Memory B cell (primary cell): ENCODE results near the gene PSRC1.
"Not testable (repeated sequence)": the region's sequence is repeated elsewhere in the genome, so short reads cannot be mapped to it uniquely, and the experiment has no call there.

Experiments used
- ATAC-seq: fragments of 150-1000 bp; cut with Tn5 transposase; 2 replicates; pipeline ENCODE4 v1.10.0; 2021; ENCODE audit warnings: low read depth, mild to moderate bottlenecking, moderate library complexity
- DNase-seq, 2 donors: peaks; one replicate each; pipeline ENCODE4 v3.0.0; 2022; ENCODE audit warnings: low spot score in 2 of 2
- H3K27ac Mint-ChIP-seq: one replicate; pipeline ENCODE4 v1.8.0; 2022; ENCODE audit warnings: mild to moderate bottlenecking, moderate library complexity, mixed read lengths
- H3K27me3 Mint-ChIP-seq: one replicate; pipeline ENCODE4 v1.8.0; 2022; ENCODE audit warnings: mixed read lengths
- H3K36me3 Mint-ChIP-seq: one replicate; pipeline ENCODE4 v1.8.0; 2022; ENCODE audit warnings: mild to moderate bottlenecking, mixed read lengths
- H3K4me1 Mint-ChIP-seq: one replicate; pipeline ENCODE4 v1.8.0; 2022; ENCODE audit warnings: mixed read lengths
- H3K4me3 Mint-ChIP-seq: one replicate; pipeline ENCODE4 v1.8.0; 2022; ENCODE audit warnings: mild to moderate bottlenecking, moderate library complexity, mixed read lengths
- H3K9me3 Mint-ChIP-seq: one replicate; pipeline ENCODE4 v1.8.0; 2022; ENCODE audit warnings: mixed read lengths

PSRC1 gene

DNA sequence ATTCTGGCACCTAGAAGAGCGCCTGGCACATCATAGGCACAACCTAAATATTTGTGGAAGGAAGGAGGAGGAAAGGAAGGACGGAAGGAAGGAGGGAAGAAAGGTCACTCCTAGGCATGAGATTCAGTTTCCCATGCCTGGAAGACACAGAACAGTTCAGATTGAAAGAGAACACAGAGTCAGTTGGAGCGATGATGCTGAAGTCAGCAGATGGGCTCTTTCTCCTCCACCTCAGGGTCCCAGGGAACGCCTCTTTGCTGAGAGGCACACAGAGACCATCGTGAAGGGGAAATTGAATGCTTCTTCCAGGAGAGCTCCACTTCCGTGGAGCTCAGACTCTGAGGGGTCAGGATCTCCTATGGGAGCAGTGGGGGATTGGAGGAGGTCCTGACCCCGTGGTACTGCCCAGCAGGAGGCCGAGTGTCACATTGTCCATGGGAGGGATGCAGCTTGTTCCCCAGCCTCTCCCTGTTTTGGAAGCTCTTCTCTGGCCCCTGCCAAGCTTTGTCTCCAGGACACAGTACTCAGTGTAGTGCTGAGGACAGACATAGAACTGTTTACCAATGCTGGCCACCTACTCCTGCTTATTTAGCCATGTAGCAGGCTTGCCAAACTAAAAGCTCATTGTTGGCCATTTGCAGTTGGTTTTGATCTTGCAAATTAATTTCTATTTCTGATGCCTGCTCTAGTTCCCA, 21.4 kb upstream of the PSRC1 start:
- no peaks in the 10 kb centered on the region for H3K36me3 Mint-ChIP-seq
- H3K9me3 Mint-ChIP-seq: no peaks in the 10 kb centered on the region
- no peak overlapping the region for H3K27ac Mint-ChIP-seq
- DNase-seq (no peak), ATAC-seq (no peak)
- peaks cover 4% of the 10 kb centered on the region for H3K27me3 Mint-ChIP-seq
- no peak overlapping the region for H3K4me3 Mint-ChIP-seq
- peaks cover 6% of the 10 kb centered on the region for H3K4me1 Mint-ChIP-seq

DNA sequence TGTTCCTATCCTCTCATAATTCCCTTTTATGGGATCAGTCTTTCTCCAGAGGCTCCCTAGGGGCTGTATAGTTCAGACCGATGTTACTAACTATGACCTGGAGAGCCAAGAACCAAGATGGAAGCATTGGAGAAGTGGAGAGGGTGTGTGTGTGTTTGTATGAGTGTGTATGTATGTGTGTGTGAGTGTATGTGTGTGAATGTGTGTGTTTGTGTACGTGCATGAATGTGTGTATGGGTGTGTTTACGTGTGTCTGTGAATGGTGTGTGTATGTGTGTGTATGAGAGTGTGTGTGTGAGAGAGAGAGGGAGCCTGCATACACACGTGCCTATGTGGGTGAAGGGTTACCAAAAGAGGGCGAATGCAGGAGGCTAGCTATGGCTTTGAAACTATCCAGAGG, 18.9 kb upstream of the PSRC1 start:
- Mint-ChIP-seq H3K27ac (no peak overlapping the region), H3K27me3 (peaks cover 10% of the 10 kb centered on the region), H3K36me3 (no peaks in the 10 kb centered on the region), H3K9me3 (no peaks in the 10 kb centered on the region), H3K4me1 (peaks cover 6% of the 10 kb centered on the region), H3K4me3 (no peak overlapping the region)
- DNase-seq (no peak), ATAC-seq (no peak)

DNA sequence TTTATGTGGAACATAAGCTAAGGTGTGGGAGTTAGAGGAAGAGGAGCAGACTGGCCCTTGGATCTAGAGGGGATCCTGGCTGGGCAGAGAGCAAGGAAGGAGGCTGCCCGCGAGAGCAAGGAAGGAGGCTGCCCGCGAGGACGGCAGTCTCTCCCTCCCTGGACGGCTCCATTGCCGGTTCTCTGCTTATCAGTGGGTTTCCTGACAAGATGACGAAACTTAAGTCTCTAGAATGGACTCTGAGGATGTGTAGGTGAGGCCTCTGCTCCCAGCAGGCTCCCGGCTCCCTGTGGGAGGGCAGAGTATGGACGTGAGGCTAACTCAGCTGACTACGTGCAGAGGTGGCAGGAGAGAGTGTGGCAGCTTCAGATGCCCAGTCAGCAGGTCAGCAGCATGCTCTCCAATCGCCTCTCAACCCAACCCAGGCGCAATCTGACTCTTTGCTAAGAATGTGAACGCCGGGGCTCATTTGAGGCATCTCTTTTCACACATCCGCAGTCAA, 17.8 kb upstream of the PSRC1 start:
- no peak overlapping the region for H3K27ac Mint-ChIP-seq
- H3K9me3 Mint-ChIP-seq: no peaks in the 10 kb centered on the region
- H3K4me3 Mint-ChIP-seq: no peak overlapping the region
- H3K36me3 Mint-ChIP-seq: no peaks in the 10 kb centered on the region
- H3K4me1 Mint-ChIP-seq: peaks cover 7% of the 10 kb centered on the region
- H3K27me3 Mint-ChIP-seq: peaks cover 10% of the 10 kb centered on the region
- DNase-seq (no peak), ATAC-seq (no peak)

DNA sequence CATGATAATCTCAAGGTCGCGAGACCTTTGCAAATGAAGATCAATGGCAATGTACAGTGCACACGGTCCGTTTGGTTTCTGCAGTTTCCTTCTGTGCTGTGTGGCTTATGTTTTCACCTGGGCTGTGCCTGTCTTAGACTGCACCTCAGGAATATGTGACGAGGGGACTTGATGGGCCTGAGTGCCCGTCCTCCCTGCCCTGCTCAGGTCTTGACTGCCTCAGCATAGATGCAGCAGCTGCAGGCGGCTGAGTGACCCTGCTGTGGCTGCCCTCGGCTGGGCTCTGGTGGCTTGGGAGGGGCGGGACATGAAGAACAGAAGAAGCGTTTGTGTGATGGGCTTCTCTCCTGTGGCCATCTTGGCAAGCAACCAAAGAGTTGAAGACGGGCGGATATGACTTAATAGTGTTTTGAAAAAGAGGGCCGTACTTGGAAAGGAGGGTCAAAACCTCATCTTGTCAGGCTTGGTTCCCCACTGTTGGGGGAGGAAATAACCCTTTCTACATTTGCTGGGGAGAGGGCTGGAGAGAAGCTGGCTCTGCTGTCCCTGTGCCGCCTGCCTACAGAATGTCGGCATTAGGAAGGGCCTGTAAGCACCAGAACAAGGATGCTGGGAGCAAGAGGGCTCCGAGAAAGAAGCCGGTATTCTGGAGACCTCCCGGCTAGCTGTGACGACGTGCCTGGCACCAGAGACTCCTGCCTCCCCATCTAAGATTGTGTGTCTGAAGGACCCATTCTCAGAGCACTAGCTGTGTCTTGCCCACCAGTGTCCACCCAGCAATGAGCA, 16.8 kb upstream of the PSRC1 start:
- ATAC-seq (no peak), DNase-seq (no peak)
- Mint-ChIP-seq H3K36me3 (no peaks in the 10 kb centered on the region), H3K27me3 (peaks cover 10% of the 10 kb centered on the region), H3K4me1 (peaks cover 14% of the 10 kb centered on the region), H3K9me3 (no peaks in the 10 kb centered on the region), H3K27ac (no peak overlapping the region), H3K4me3 (no peak overlapping the region)

DNA sequence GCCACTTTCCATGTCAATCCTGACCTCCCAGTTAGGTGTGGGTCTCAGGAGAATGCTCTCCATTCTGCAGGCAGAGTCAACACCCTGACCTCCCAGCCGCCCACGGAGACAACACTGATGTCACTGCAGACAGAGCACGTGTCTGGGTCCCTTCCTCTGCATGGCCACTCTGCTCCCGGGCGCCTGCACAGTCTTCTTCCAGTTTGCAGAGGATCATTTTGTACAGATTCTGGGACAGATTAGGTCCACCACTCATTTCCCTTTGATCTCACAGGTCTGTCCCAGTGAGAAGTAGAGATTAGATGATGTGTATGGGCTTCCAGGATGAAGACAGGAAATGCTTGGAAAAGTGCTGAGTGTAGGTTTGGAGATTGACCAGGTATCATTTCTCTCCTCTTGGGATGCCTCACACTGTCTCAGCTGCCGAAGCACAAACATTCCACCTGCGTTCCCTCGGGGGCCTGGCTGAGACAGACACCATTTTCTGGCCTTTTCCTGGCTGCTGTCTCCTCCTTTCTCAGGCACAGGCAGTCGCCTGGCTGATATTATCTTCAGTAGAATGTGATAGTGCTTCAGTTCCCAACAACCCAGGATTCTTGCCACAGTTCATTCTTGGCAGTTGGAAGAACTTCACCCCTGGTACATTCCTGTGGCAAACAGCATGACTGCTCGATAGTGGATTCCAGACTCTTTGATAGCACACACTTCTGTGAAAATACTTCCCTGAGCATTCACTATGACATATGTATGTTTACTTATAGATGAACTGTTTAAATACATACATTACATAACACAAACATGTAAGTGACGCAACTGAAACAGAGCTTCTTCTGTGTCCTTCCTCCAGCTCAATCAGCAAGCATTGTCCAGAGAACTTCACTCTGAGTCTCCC, 16.0 kb upstream of the PSRC1 start:
- no peak overlapping the region for H3K27ac Mint-ChIP-seq
- DNase-seq (no peak), ATAC-seq (no peak)
- H3K4me1 Mint-ChIP-seq: peaks cover 20% of the 10 kb centered on the region
- no peak overlapping the region for H3K4me3 Mint-ChIP-seq
- no peaks in the 10 kb centered on the region for H3K9me3 Mint-ChIP-seq
- H3K36me3 Mint-ChIP-seq: no peaks in the 10 kb centered on the region
- peaks cover 10% of the 10 kb centered on the region for H3K27me3 Mint-ChIP-seq

DNA sequence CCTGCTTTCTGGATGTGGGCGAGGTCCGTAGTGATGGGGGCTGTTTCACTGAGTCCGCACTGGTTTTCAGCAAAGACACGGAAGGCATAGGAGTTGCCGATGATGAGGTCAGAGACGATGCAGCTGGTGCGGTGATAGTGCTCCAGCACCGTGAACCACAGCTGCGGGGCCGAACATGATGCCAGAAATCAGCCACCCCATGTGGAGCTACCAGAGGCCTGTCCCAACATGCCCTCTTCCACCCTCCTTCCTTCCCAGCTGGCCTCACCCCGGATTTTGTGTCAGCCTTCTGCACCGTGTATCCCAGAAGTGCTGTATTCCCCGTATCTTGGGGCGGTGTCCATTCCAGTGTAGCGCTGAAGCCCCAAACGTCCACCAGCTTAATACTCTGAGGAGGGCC, 13.8 kb upstream of the PSRC1 start:
- Mint-ChIP-seq H3K4me3 (no peak overlapping the region), H3K4me1 (peaks cover 20% of the 10 kb centered on the region), H3K36me3 (no peaks in the 10 kb centered on the region), H3K9me3 (no peaks in the 10 kb centered on the region), H3K27ac (no peak overlapping the region), H3K27me3 (peaks cover 10% of the 10 kb centered on the region)
- DNase-seq (no peak), ATAC-seq (no peak)

DNA sequence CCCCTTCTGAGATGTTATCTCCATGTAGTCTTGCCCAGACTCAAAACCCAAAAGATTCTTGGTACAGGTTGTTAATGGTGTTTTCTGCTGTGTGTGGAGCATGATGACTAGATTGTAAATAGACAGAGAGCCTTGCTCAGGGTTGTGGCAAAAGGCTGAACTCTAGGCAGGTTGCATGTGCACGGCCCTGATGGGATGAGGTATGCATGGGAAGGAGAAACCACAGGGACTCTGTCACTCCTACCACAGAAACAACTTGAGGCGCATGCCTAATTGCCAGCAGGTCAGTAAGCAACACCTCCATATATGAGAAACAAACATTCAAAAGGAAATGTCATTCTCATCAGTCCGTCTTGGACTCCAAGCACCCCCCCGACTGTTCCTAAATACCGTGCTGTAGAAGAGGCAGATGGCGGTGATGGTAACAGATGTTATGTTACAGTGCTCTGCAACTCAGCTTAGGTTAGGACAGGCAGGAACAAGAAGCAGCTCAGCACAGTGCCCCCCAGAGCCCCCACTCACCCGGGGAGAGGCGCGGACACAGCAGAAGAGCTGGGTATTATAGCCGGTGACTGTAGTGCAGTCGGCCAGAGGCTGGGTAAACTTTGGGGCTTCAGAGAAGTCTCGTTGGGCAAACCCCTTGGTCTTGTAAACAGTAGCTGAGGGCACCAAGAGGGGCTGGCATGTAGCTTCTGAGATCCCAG, 12.9 kb upstream of the PSRC1 start:
- no peaks in the 10 kb centered on the region for H3K36me3 Mint-ChIP-seq
- DNase-seq: no peak
- no peak for ATAC-seq
- H3K9me3 Mint-ChIP-seq: no peaks in the 10 kb centered on the region
- H3K4me1 Mint-ChIP-seq: peaks cover 20% of the 10 kb centered on the region
- no peak overlapping the region for H3K4me3 Mint-ChIP-seq
- H3K27ac Mint-ChIP-seq: no peak overlapping the region
- peaks cover 10% of the 10 kb centered on the region for H3K27me3 Mint-ChIP-seq

DNA sequence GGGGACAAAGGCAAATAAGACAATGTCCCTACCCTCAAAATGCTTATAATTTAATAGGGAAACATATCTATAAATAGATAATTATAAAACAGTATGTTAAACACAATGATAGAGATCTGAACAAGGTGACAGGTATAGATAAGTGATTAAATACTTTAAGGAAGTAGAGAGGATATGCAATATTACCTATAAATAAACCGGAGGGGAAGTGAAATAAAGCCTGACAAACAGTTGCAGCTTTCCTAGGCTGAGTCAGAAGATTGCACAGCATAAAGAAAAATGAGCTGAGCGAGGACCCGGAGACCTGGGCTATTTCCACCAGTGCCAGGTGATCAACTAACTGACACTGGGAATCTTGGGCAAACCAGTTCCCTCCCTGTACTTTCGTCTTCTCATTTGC, 11.5 kb upstream of the PSRC1 start:
- Mint-ChIP-seq H3K27me3 (peaks cover 6% of the 10 kb centered on the region), H3K27ac (no peak overlapping the region), H3K9me3 (no peaks in the 10 kb centered on the region), H3K36me3 (no peaks in the 10 kb centered on the region), H3K4me3 (peak overlapping the region; percentile 15), H3K4me1 (peaks cover 20% of the 10 kb centered on the region)
- ATAC-seq (peak; percentile 83), DNase-seq (no peak)

DNA sequence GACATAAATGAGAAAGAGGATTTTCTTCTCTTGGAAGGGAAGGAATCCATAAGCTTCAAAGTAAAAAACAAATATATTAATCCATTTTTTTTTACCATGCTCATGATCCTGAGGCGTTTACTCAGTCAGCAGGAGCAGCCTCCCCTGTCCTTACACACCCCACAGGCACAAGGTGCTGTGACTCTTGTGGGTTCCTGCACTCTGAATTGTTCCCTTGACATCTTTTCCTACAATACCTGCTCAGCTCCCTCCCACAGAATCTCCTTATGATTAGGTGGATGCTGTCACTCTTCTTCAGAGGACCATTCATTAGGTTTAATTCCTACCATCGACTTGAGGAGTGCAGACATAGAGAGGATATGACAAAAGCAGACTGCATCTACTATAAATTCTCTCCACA, 10.1 kb upstream of the PSRC1 start:
- Mint-ChIP-seq H3K4me3 (no peak overlapping the region), H3K9me3 (no peaks in the 10 kb centered on the region)
- no peak for ATAC-seq

DNA sequence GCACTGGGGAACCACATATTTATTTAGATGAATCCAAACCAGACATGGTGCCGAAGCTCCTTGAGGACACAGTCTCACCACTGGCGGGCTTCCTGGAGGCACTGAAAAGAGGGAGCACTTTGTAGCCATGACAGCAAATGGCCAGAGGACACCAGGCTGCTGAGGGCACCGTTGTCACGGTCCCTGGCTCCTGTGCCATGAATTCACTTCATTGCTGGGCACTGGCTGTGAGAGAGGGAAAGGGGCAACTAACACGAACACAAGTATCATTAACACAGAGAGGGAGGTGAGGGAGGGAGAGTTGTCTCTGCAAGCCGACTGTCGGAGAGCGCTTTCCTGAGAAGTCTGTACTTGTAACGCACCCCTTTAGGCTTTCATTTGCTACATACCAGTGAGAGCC, 9.4 kb upstream of the PSRC1 start:
- no peak for DNase-seq
- Mint-ChIP-seq H3K36me3 (no peaks in the 10 kb centered on the region), H3K4me1 (peaks cover 13% of the 10 kb centered on the region), H3K9me3 (no peaks in the 10 kb centered on the region), H3K27ac (no peak overlapping the region), H3K27me3 (peaks cover 2% of the 10 kb centered on the region), H3K4me3 (no peak overlapping the region)
- ATAC-seq: no peak

More for the DNA sequence above, 10.1 kb upstream of the PSRC1 start:
- H3K4me1 Mint-ChIP-seq: peaks cover 13% of the 10 kb centered on the region
- no peaks in the 10 kb centered on the region for H3K36me3 Mint-ChIP-seq
- no peak overlapping the region for H3K27ac Mint-ChIP-seq
- peaks cover 2% of the 10 kb centered on the region for H3K27me3 Mint-ChIP-seq
- DNase-seq: no peak

DNA sequence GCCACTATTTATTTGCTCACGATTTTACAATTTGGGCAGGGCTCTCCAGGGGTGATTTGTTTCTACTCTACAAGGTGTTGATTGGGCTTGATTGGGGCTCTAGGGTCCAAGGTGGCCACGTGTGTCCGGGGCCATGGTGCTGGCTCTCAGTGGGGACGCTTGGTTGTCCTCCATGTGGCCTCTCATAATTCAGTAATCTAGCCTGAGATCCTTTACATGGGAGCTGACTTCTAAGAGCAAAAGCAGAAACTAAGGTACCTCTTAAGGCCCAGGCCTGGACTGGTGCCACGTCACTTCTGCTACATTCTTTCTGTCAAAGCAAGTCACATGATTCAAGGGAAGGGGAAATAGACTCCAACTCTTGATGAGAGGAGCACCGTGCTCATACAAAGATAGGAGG, 8.1 kb upstream of the PSRC1 start:
- DNase-seq (no peak), ATAC-seq (peak; percentile 55)
- H3K27ac Mint-ChIP-seq: no peak overlapping the region
- H3K4me1 Mint-ChIP-seq: peaks cover 13% of the 10 kb centered on the region
- H3K27me3 Mint-ChIP-seq: peaks cover 3% of the 10 kb centered on the region
- H3K9me3 Mint-ChIP-seq: no peaks in the 10 kb centered on the region
- H3K4me3 Mint-ChIP-seq: no peak overlapping the region
- no peaks in the 10 kb centered on the region for H3K36me3 Mint-ChIP-seq

DNA sequence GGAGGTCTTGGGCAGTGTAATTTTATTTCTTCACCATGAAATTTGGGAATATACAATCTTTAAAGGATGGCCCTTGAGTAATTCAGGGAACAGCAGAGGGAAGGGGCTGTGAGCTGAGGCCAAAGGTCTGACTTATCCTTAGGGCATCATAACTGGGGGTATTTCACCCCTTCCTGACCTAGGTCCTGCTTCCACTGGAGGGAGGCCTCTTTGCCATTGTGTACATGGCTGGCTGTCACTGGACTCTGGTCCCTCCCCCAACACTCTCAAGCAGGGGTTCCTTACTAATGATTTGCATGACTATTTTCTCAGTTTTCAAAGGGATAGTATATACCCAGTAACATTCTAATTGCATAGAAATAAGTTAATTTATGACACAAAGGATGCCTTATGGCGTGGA, 7.2 kb upstream of the PSRC1 start:
- ATAC-seq (no peak), DNase-seq (no peak)
- peaks cover 9% of the 10 kb centered on the region for H3K4me1 Mint-ChIP-seq
- no peaks in the 10 kb centered on the region for H3K9me3 Mint-ChIP-seq
- no peak overlapping the region for H3K4me3 Mint-ChIP-seq
- H3K27me3 Mint-ChIP-seq: peaks cover 4% of the 10 kb centered on the region
- H3K36me3 Mint-ChIP-seq: no peaks in the 10 kb centered on the region
- H3K27ac Mint-ChIP-seq: no peak overlapping the region

DNA sequence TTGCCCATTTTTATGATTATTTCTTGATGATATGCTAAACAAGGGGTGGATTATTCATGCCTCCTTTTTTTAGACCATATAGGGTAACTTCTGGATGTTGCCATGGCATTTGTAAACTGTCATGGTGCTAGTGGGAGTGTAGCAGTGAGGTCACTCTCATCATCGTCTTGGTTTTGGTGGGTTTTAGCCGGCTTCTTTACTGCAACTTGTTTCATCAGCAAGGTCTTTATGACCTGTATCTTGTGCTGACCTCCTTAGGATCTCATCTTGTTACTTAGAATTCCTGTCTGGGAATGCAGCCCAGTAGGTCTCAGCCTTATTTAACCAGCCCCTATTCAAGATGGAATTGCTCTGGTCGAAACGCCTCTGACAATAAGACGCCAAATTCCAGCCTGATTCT, 3.8 kb upstream of the PSRC1 start:
- not testable (repeated sequence) for H3K27ac Mint-ChIP-seq, H3K27me3 Mint-ChIP-seq, H3K4me3 Mint-ChIP-seq, H3K9me3 Mint-ChIP-seq, ATAC-seq, H3K36me3 Mint-ChIP-seq, H3K4me1 Mint-ChIP-seq, DNase-seq
